Prostate gland (tissue), 2 donors: ENCODE results near the gene MINAR2.

Source experiments
- CTCF ChIP-seq, 4 experiments: fragments of 200-600 bp in 2 of 4; fragments of 450-650 bp in 2 of 4; sonication (generic) in 2 of 4; IDR thresholded peaks; 1 replicate in 3 of 4; 2 replicates in 1 of 4; pipeline ENCODE4 v1.5.1; 2016 to 2019; ENCODE audit warnings: antibody characterized with exemption in 4 of 4, mild to moderate bottlenecking in 2 of 4, moderate library complexity in 2 of 4
- POLR2AphosphoS5 ChIP-seq: sonication (generic); formaldehyde crosslinking; IDR thresholded peaks from one replicate; pipeline ENCODE4 v1.6.1; 2017; ENCODE audit warnings: antibody characterized with exemption

- TF ChIP-seq CTCF (IDR thresholded peaks at IDR 0.05) (no peak), POLR2AphosphoS5 (no peak)
Measured at GRCh38 chr5:129745997-129746396, 1.9 kb upstream of the MINAR2 start.
